Suppressor macrophage treated with lipopolysaccharide for 4 hours (primary cell): Measurements from ENCODE around the gene FANCF.
"Not testable (repeated sequence)": the region's sequence is repeated elsewhere in the genome, so short reads cannot be mapped to it uniquely, and the experiment has no call there.

Source experiments
- DNase-seq: peaks from one replicate; pipeline ENCODE4 v3.0.0-alpha.2; 2020

FANCF gene

GRCh38 chr11:22625448-22626287, at the start of gene FANCF:
TSS of gene FANCF (minus strand) at chr11:22625823. CDS start at chr11:22625810, 13 bp downstream.
- DNase-seq: peak; percentile 99

GRCh38 chr11:22674470-22675439, 49.1 kb upstream of the FANCF start:
- no peak for DNase-seq

- no peak for DNase-seq
Measured at GRCh38 chr11:22671751-22672150, 46.1 kb upstream of the FANCF start.

GRCh38 chr11:22670830-22671229, 45.2 kb upstream of the FANCF start:
- no peak for DNase-seq

GRCh38 chr11:22669368-22669767, 43.7 kb upstream of the FANCF start:
- DNase-seq: no peak

GRCh38 chr11:22668005-22668796, 42.6 kb upstream of the FANCF start:
- DNase-seq: no peak

DNA sequence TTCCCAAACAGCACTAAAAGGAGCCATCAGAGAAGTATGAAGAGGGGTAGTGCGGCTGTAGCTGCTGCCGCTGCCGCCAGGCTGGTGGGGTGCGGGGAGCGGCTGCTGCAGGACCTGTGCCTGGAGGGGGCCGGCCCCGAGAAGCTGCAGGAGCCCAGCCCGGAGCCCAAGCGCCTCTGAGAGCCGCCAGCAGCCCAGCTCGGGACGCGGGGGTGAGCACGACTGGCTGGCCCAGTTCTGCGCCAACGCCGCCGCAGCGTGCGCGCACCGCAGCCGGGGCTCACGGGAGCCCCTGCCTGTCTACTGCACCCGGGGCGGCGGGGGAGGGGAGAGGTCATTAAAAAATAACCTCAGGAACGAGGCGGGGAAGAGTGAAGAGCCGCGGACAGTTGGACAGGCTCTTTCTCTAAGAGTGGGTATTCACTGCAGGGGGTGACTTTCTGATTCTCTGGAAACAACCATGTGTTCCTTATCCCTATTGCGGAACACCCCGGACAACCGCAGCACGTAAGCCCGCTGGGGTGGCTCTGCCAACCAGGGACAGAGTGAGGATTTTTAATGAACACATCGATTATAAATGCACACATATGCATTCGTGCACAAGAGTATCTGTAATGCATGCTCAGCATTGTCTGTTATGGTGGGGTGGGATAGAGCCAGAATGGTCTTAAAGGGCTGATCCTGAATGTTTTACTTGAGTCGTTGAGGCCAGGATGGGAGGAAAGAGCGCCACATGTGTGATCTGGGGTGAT, 41.2 kb upstream of the FANCF start:
- no peak for DNase-seq

DNA sequence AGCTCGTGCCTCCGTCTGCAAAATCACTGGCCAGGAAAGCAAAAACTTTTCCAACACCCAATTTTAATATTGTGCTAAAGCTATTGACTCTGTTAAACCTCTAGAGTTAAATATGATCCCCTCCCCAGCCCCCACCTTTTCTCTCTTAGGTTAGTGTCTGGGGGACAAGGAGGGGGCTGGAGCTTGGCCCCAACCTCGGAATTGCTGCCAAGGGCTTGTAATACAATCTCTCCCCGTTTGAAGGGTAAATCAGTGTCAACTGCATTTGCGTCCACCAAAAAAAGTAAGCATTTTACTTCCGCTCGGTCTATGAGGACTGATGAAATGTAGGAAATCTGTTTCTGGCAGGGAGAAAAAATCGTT, 40.7 kb upstream of the FANCF start, which contains the start of gene GAS2:
Gene GAS2 (plus strand): TSS at position 287 of the 363 bp plus-strand sequence. CDS start 8,259 bp downstream, outside the sequence.
- no peak for DNase-seq

DNA sequence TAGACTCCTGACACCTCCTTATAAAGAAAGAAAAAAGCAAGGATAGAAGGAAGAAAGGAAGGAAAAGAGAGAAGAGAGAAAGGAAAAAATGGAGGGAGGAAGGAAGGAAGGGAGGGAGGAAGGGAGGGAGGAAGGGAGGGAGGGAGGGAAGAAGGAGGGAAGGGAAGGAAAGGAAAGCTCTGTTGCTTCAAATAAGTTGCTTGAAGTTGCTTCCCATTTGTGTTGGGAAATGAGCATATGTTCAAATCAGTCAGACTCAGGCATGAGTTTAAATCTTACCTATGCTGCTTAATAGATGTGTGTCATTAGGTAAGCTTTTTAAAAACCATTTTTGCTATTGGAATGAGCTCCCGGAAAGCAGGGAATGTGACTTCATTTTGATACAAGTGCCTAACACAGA, 34.2 kb upstream of the FANCF start:
- no peak for DNase-seq

DNA sequence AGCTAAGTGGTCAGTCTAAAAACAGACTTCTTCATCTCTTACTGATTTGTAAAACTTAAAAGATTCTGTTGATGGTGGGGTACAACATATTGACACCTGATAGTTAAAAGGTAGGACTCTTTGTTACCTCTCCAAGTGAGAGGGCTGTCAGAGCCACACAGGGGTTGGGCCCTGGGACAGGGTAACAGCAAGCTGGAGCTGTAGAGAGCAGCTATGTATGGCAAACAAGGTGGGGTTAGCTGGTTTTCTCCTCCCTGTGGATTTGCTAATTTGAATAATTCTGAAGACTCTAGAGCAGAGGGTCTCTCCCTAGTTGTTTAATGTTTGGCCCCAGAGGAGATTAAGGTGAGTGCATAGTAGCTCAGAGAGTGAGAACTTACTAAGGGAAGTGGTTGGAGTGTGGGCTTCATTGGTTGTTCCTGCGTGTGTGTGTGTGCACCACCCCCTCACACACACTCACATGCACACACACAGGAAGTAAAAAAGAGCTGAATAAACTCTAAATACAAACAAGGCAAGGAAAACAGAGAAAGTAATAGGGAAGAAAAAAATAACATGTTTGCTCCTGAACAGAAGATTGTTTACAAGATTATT, 31.6 kb upstream of the FANCF start:
- no peak for DNase-seq

DNA sequence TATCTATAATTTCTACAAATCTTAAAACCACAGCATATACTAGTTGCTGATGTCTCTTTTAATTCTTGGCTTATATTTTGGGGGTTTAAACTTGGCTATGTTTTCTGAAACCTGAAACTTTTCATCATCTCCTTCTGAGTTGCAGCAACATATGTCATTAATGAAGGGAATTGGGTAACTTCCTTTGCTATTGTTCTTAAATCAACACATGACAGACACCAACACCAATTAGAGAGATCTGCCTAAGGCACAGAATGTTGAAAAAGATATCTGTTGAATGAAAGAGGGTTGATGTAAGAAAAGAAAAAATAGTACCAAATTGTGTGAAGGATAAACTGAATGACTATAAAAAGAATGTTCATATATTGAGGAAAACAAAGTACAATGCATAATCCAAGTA, 30.5 kb upstream of the FANCF start:
- DNase-seq: no peak

DNA sequence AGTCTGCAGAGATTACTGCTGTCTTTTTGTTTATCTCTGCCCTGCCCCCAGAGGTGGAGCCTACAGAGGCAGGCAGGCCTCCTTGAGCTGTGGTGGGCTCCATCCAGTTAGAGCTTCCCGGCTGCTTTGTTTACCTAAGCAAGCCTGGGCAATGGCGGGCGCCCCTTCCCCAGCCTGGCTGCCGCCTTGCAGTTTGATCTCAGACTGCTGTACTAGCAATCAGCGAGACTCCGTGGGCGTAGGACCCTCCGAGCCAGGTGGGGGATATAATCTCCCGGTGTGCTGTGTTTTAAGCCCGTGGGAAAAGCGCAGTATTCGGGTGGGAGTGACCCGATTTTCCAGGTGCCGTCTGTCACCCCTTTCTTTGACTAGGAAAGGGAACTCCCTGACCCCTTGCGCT, 26.7 kb upstream of the FANCF start:
- DNase-seq: not testable (repeated sequence)

DNA sequence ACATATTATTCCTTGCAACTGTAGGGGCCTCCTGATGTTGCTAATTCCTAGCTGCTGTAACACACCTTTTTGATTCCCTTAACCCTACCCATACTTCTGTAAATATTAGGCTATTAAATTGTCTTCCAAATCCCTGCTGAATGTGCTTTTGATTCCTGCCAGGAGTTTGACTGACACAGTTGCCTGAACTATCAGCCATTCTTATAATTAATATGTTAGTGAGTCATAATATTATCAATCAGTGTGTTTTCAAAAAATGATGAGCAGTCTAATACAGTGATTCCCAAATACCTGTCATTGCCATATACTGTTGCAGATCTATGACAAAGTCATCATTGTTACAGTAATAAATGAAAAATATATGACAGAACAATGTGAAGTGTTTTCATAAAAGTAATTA, 15.9 kb upstream of the FANCF start:
- DNase-seq: no peak

GRCh38 chr11:22640862-22641261, 15.2 kb upstream of the FANCF start:
- no peak for DNase-seq

DNA sequence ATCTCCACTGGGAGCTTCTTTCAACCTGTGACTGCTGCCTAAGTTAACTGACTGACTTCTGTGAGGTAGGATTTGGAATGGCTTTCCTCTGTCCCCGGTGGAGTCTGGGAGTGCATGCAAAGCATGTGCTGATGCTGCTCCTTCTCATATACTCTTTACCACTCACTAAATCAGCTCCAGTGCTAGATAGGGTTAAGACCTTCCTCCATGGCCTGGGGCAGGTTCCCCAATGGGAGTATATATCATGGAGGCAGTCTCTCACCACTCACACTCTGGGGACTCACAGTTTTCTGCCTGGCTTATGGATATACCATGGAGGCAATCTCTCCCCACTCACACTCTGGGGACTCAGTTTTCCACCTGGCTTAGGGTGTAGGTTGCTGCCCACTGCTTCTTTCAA, 10.1 kb upstream of the FANCF start:
- no peak for DNase-seq

- DNase-seq: no peak
Measured at GRCh38 chr11:22634897-22635629, 9.4 kb upstream of the FANCF start.

- no peak for DNase-seq
Measured at GRCh38 chr11:22633354-22633902, 7.8 kb upstream of the FANCF start.

- no peak for DNase-seq
Measured at GRCh38 chr11:22627421-22627820, 1.8 kb upstream of the FANCF start.

DNA sequence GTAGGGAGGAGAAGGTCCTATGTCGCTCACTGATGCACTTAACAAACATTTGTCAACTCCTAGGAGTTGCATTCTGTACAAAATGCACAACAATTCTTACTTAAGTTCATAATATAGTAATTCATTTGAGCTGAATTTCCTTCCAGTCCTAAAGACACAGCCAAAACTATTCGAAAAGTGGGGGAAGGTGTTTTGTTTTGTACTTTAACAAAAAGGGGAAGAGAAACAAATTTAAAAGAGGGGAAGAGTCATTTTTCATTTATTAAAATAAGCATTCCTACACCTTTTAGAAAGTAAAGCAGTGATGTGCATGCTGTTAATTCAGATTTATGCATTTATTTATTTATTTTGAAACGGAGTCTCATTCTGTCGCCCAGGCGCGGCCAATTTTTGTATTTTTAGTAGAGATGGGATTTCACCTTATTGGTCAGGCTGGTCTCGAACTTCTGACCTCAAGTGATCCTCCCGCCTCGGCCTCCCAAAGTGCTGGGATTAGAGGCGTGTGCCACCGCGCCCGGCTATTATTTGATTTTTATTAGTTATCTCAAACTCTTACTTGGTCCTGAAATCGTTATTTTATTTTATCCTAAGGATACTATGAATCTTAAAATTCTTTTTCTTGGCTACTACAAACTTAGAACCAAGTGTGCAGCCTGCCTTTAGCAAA, 1.1 kb upstream of the FANCF start:
- no peak for DNase-seq
